Neural progenitor cell (in vitro differentiated cells): ENCODE measurements around the gene CRK. TPM values are rescaled to one million over a fixed set of nuclear protein-coding genes. Genes with fewer than 3 reads are reported as not detected.
"Not testable (repeated sequence)": the region's sequence is repeated elsewhere in the genome, so short reads cannot be mapped to it uniquely, and the experiment has no call there.

Experiments used
- DNase-seq: peaks from one replicate; pipeline ENCODE4 v3.0.0-alpha.2; 2016; ENCODE audit warnings: low spot score
- H2AFZ ChIP-seq: fragments of 200-600 bp; sonication (generic); replicated peaks from 2 replicates; pipeline ENCODE4 v1.6.1; 2016; ENCODE audit warnings: antibody characterized with exemption
- H3F3A ChIP-seq: fragments of 200-600 bp; sonication (generic); 2 replicates; pipeline ENCODE4 v1.6.1; 2016; ENCODE audit warnings: antibody characterized with exemption, low read depth
- H3K27ac ChIP-seq: fragments of 200-600 bp; sonication (generic); 2 replicates; pipeline ENCODE4 v1.5.1; 2016; ENCODE audit warnings: mild to moderate bottlenecking
- H3K27me3 ChIP-seq: fragments of 200-600 bp; sonication (generic); 2 replicates; pipeline ENCODE4 v1.6.1; 2016; ENCODE audit warnings: mild to moderate bottlenecking, moderate library complexity
- H3K36me3 ChIP-seq: fragments of 200-600 bp; sonication (generic); 2 replicates; pipeline ENCODE4 v1.5.1; 2016
- H3K4me1 ChIP-seq: fragments of 200-600 bp; sonication (generic); 2 replicates; pipeline ENCODE4 v1.6.1; 2016; ENCODE audit warnings: mixed run types
- H3K4me2 ChIP-seq: fragments of 200-600 bp; sonication (generic); 2 replicates; pipeline ENCODE4 v1.6.1; 2016
- H3K4me3 ChIP-seq: fragments of 200-600 bp; sonication (generic); 2 replicates; pipeline ENCODE4 v1.5.1; 2016
- H3K79me2 ChIP-seq: fragments of 200-600 bp; sonication (generic); 2 replicates; pipeline ENCODE4 v1.6.1; 2016; ENCODE audit warnings: low read depth
- H3K9ac ChIP-seq: fragments of 200-600 bp; sonication (generic); 2 replicates; pipeline ENCODE4 v1.6.1; 2016
- H3K9me3 ChIP-seq: fragments of 200-600 bp; sonication (generic); 2 replicates; pipeline ENCODE4 v1.5.1; 2016; ENCODE audit warnings: low read depth
- H4K20me1 ChIP-seq: fragments of 200-600 bp; sonication (generic); 2 replicates; pipeline ENCODE4 v1.6.1; 2016; ENCODE audit warnings: low read depth
- H3K27ac Mint-ChIP-seq: 3 replicates; pipeline ENCODE4 v1.8.0; 2021; ENCODE audit warnings: mixed read lengths
- H3K27me3 Mint-ChIP-seq: 2 replicates; pipeline ENCODE4 v1.8.0; 2022; ENCODE audit warnings: low read depth, mild to moderate bottlenecking, inconsistent platforms, moderate library complexity, mixed read lengths; ENCODE audit not compliant: insufficient read depth
- H3K36me3 Mint-ChIP-seq: 3 replicates; pipeline ENCODE4 v1.8.0; 2021; ENCODE audit warnings: mixed read lengths
- H3K4me1 Mint-ChIP-seq: 3 replicates; pipeline ENCODE4 v1.8.0; 2021; ENCODE audit warnings: mixed read lengths
- H3K4me3 Mint-ChIP-seq: 3 replicates; pipeline ENCODE4 v1.8.0; 2021; ENCODE audit warnings: mild to moderate bottlenecking, moderate library complexity, mixed read lengths
- H3K9me3 Mint-ChIP-seq: 3 replicates; pipeline ENCODE4 v1.8.0; 2020; ENCODE audit warnings: mixed read lengths
- CTCF ChIP-seq: fragments of 200-600 bp; sonication (generic); IDR thresholded peaks from 2 replicates; pipeline ENCODE4 v1.5.1; 2017; ENCODE audit warnings: antibody characterized with exemption, mild to moderate bottlenecking
- EZH2 ChIP-seq: fragments of 200-600 bp; sonication (generic); IDR thresholded peaks from 2 replicates; pipeline ENCODE4 v1.6.1; 2017; ENCODE audit warnings: antibody characterized with exemption, mild to moderate bottlenecking, moderate library complexity
- EZH2phosphoT487 ChIP-seq: fragments of 200-600 bp; sonication (generic); IDR thresholded peaks from 2 replicates; pipeline ENCODE4 v1.6.1; 2017; ENCODE audit warnings: antibody characterized with exemption
- total RNA-seq: library from RNA; depleted of rRNA; stranded (reverse); fragments of >200 nt; gene quantifications from 2 replicates; pipeline ENCODE4 v1.2.3, GENCODE V29; 2015; ENCODE audit warnings: low replicate concordance

The CRK gene
- total RNA-seq, 1 donor from 2014 or later: 59.6 TPM

DNA sequence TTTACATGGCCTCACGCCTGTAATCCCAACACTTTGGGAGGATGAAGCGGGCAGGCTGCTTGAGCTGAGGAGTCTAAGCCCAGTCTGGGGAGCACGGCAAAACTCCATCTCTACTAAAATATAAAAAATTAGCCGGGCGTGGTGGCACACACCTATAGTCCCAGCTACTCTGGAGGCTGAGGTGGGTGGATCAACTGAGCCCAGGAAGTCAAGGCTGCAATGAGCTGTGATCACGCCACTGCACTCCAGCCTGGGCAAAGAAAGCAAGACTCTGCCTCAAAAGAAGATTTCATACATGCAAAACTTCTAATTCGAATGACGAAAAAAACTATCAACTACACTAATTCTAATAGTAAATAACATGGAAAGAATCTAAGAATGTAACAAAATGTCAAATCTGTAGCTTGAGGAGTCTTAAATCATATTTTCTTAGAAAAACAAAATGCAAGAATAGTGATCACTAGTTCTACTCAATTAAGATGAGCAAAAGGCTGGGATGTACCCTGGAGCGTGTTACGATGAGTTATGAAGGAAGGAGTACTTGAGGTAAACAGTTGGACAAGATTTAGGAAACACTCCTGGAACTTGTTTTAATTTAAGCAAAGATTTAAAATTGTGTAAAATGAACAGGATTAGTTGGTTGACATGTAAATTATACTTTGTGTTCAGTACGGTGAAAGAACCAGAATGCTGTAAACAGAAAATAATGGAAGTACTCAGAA lies 76.7 kb downstream of the CRK start:
- DNase-seq: no peak
- TF ChIP-seq EZH2phosphoT487: no peak
- no peak for TF ChIP-seq EZH2
- no peak for TF ChIP-seq CTCF
- no peak overlapping the region for H2AFZ ChIP-seq
- no peaks in the 10 kb centered on the region for H3K4me1 ChIP-seq
- no peaks in the 10 kb centered on the region for H3K27me3 ChIP-seq
- no peak overlapping the region for H3K4me3 ChIP-seq
- H3K9me3 Mint-ChIP-seq: no peaks in the 10 kb centered on the region
- no peak overlapping the region for H3K4me3 Mint-ChIP-seq
- no peaks in the 10 kb centered on the region for H3K36me3 ChIP-seq
- H3K4me2 ChIP-seq: no peak overlapping the region
- no peak overlapping the region for H3K27ac Mint-ChIP-seq
- H3K27ac ChIP-seq: peak overlapping the region; percentile 36
- H3K79me2 ChIP-seq: peaks cover 100% of the 10 kb centered on the region
- H3K4me1 Mint-ChIP-seq: peaks cover 33% of the 10 kb centered on the region
- peaks cover 100% of the 10 kb centered on the region for H4K20me1 ChIP-seq
- peaks cover 19% of the 10 kb centered on the region for H3F3A ChIP-seq
- H3K36me3 Mint-ChIP-seq: peaks cover 19% of the 10 kb centered on the region
- H3K9me3 ChIP-seq: no peaks in the 10 kb centered on the region
- no peaks in the 10 kb centered on the region for H3K27me3 Mint-ChIP-seq
- no peak overlapping the region for H3K9ac ChIP-seq

- not testable (repeated sequence) for H3K9me3 ChIP-seq, H3K27ac Mint-ChIP-seq, H2AFZ ChIP-seq, H3K4me2 ChIP-seq, H3K4me3 ChIP-seq, H3K27me3 Mint-ChIP-seq, H3K36me3 ChIP-seq, H3K9me3 Mint-ChIP-seq, DNase-seq, H3K27ac ChIP-seq, H3K4me1 ChIP-seq, H3K9ac ChIP-seq, H3K27me3 ChIP-seq
- Mint-ChIP-seq H3K36me3 (peaks cover 21% of the 10 kb centered on the region), H3K4me1 (peaks cover 33% of the 10 kb centered on the region), H3K4me3 (peak overlapping the region; percentile 30)
- H3K79me2 ChIP-seq: peaks cover 100% of the 10 kb centered on the region
- H4K20me1 ChIP-seq: peaks cover 100% of the 10 kb centered on the region
- peaks cover 19% of the 10 kb centered on the region for H3F3A ChIP-seq
Measured at GRCh38 chr17:1378476-1378860, 77.6 kb downstream of the CRK start.

GRCh38 chr17:1377334-1377733 lies 78.7 kb downstream of the CRK start:
- no peak overlapping the region for H3K27ac Mint-ChIP-seq
- no peak overlapping the region for H3K4me2 ChIP-seq
- TF ChIP-seq EZH2 (no peak), CTCF (no peak), EZH2phosphoT487 (no peak)

GRCh38 chr17:1376061-1376460 lies 80.0 kb downstream of the CRK start:
- no peak overlapping the region for H3K4me3 Mint-ChIP-seq
- peaks cover 36% of the 10 kb centered on the region for H3K4me1 Mint-ChIP-seq
- no peaks in the 10 kb centered on the region for H3K27me3 ChIP-seq
- TF ChIP-seq EZH2phosphoT487 (no peak), CTCF (no peak), EZH2 (no peak)
- DNase-seq: no peak
- H3K9me3 ChIP-seq: no peaks in the 10 kb centered on the region
- H3K27ac ChIP-seq: peak overlapping the region; percentile 21
- peaks cover 100% of the 10 kb centered on the region for H3K79me2 ChIP-seq
- H3K9ac ChIP-seq: no peak overlapping the region
- H3K27ac Mint-ChIP-seq: no peak overlapping the region
- H3K36me3 Mint-ChIP-seq: peaks cover 25% of the 10 kb centered on the region
- H3K4me1 ChIP-seq: no peaks in the 10 kb centered on the region
- no peak overlapping the region for H2AFZ ChIP-seq
- peaks cover 100% of the 10 kb centered on the region for H4K20me1 ChIP-seq
- no peaks in the 10 kb centered on the region for H3K27me3 Mint-ChIP-seq
- no peaks in the 10 kb centered on the region for H3K9me3 Mint-ChIP-seq
- H3F3A ChIP-seq: peaks cover 26% of the 10 kb centered on the region
- H3K4me3 ChIP-seq: no peak overlapping the region
- H3K4me2 ChIP-seq: no peak overlapping the region
- H3K36me3 ChIP-seq: no peaks in the 10 kb centered on the region

More at GRCh38 chr17:1377334-1377733, 78.7 kb downstream of the CRK start:
- H3K79me2 ChIP-seq: peaks cover 100% of the 10 kb centered on the region
- H3K4me3 ChIP-seq: no peak overlapping the region
- H3K27me3 ChIP-seq: no peaks in the 10 kb centered on the region
- peaks cover 35% of the 10 kb centered on the region for H3K4me1 Mint-ChIP-seq
- no peaks in the 10 kb centered on the region for H3K9me3 Mint-ChIP-seq
- no peaks in the 10 kb centered on the region for H3K27me3 Mint-ChIP-seq
- no peak overlapping the region for H3K27ac ChIP-seq
- H3K9ac ChIP-seq: no peak overlapping the region
- no peaks in the 10 kb centered on the region for H3K9me3 ChIP-seq
- H4K20me1 ChIP-seq: peaks cover 100% of the 10 kb centered on the region
- no peak overlapping the region for H2AFZ ChIP-seq
- no peaks in the 10 kb centered on the region for H3K4me1 ChIP-seq
- no peaks in the 10 kb centered on the region for H3K36me3 ChIP-seq
- peaks cover 19% of the 10 kb centered on the region for H3F3A ChIP-seq
- DNase-seq: no peak
- no peak overlapping the region for H3K4me3 Mint-ChIP-seq
- H3K36me3 Mint-ChIP-seq: peaks cover 26% of the 10 kb centered on the region
